ENCODE measurements around the gene NDUFB8. TPM values are rescaled to one million over a fixed set of nuclear protein-coding genes. Genes with fewer than 3 reads are reported as not detected.

The NDUFB8 gene
- total and polyA plus RNA-seq, 2 donors (not counting 1 experiment from before 2014, with no cell fraction given), result 160 to 167 TPM

- Histone ChIP-seq H3K4me1 (ENCODE audit: control insufficient read depth, extremely low read depth, insufficient read depth, low read length) (peaks cover 5% of the 10 kb centered on the region), H3K36me3 (ENCODE audit: control insufficient read depth, insufficient read depth, low read length) (no peaks in the 10 kb centered on the region), H2AFZ (ENCODE audit: low read length) (no peak overlapping the region), H3K4me3 (replicated peaks in 1 of 4; ENCODE audit: control extremely low read depth in 1 of 4, insufficient read depth in 1 of 4, low read depth in 3 of 4, low read length in 4 of 4) (no peak overlapping the region), H3K79me2 (ENCODE audit: control insufficient read depth, insufficient read depth, low read length) (no peaks in the 10 kb centered on the region), H3K27ac (ENCODE audit: insufficient read depth, low read length) (no peak overlapping the region), H3K9me3 (ENCODE audit: control insufficient read depth, insufficient read depth, low read depth, low read length) (no peaks in the 10 kb centered on the region), H3K27me3 (ENCODE audit: control insufficient read depth, insufficient read depth, low read length) (no peaks in the 10 kb centered on the region), H3K4me2 (ENCODE audit: extremely low read depth, insufficient read depth, low read length) (no peak overlapping the region), H4K20me1 (ENCODE audit: control insufficient read depth, extremely low read depth, insufficient read depth, low read length) (no peaks in the 10 kb centered on the region), H3K9ac (ENCODE audit: insufficient read depth, low read length) (no peak overlapping the region)
- no peak for TF ChIP-seq EZH2 (IDR thresholded peaks at IDR 0.05; ENCODE audit: low read length, missing control alignments)
- TF ChIP-seq CTCF (conservative IDR thresholded peaks at IDR 0.05 in 1 of 2, IDR thresholded peaks at IDR 0.05 in 1 of 2; ENCODE audit: low read depth in 1 of 2, low read length in 2 of 2), result no peak
- DNase-seq (ENCODE audit: low read depth in 2 of 2), result no peak
These were observed 12.8 kb downstream of the NDUFB8 start for GRCh38 chr10:100516847-100517246.

GRCh38 chr10:100515612-100516011, 14.1 kb downstream of the NDUFB8 start:
- DNase-seq (ENCODE audit: low read depth in 2 of 2), result no peak
- H3K79me2 ChIP-seq (ENCODE audit: control insufficient read depth, insufficient read depth, low read length), result no peaks in the 10 kb centered on the region
- peaks cover 5% of the 10 kb centered on the region for H3K4me1 ChIP-seq (ENCODE audit: control insufficient read depth, extremely low read depth, insufficient read depth, low read length)
- TF ChIP-seq CTCF (conservative IDR thresholded peaks at IDR 0.05 in 1 of 2, IDR thresholded peaks at IDR 0.05 in 1 of 2; ENCODE audit: low read depth in 1 of 2, low read length in 2 of 2) (no peak), EZH2 (IDR thresholded peaks at IDR 0.05; ENCODE audit: low read length, missing control alignments) (no peak)
- H2AFZ ChIP-seq (ENCODE audit: low read length), result no peak overlapping the region
- H4K20me1 ChIP-seq (ENCODE audit: control insufficient read depth, extremely low read depth, insufficient read depth, low read length), result no peaks in the 10 kb centered on the region
- no peak overlapping the region for H3K4me2 ChIP-seq (ENCODE audit: extremely low read depth, insufficient read depth, low read length)
- H3K27ac ChIP-seq (ENCODE audit: insufficient read depth, low read length), result no peak overlapping the region
- H3K36me3 ChIP-seq (ENCODE audit: control insufficient read depth, insufficient read depth, low read length), result no peaks in the 10 kb centered on the region
- no peak overlapping the region for H3K9ac ChIP-seq (ENCODE audit: insufficient read depth, low read length)
- H3K27me3 ChIP-seq (ENCODE audit: control insufficient read depth, insufficient read depth, low read length), result no peaks in the 10 kb centered on the region
- no peak overlapping the region for H3K4me3 ChIP-seq (replicated peaks in 1 of 4; ENCODE audit: control extremely low read depth in 1 of 4, insufficient read depth in 1 of 4, low read depth in 3 of 4, low read length in 4 of 4)
- H3K9me3 ChIP-seq (ENCODE audit: control insufficient read depth, insufficient read depth, low read depth, low read length), result no peaks in the 10 kb centered on the region

DNA sequence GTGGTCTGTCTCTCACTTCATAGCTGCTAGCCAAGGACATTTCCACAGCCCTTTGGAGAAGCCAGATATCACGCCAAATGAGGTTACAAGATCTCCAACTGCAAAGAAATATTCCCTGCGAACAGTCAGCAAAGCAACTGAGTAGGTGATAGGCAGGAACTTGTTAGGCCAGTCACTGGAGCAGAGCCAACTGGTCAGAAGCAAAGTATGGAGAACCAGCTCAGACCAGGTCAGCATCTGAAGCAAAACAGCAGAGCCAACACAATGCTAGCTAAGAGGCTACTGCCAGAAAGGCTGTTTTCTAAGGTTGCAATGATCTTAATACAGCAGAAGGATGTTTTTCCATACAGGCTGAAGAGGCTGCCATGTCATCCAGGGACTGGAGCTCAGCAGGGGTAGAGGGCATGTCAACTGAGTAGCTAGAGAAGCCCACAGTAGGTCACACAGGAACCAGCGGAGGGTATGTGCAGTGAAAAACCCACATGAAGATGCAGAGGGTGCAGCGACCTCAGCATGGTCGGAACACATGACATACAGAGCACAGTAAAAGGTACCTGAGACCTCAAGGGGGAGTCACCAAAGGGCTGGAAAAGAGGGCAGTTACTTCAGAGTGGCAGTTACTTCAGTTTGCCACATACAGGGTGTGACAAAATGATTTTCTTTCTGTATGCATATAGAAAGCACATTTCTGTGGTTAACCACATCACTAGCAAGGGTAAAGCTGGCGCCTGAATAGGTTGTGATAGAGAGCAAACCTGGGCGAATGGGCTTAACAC, 18.9 kb downstream of the NDUFB8 start:
- TF ChIP-seq CTCF (conservative IDR thresholded peaks at IDR 0.05 in 1 of 2, IDR thresholded peaks at IDR 0.05 in 1 of 2; ENCODE audit: low read depth in 1 of 2, low read length in 2 of 2) (no peak), EZH2 (IDR thresholded peaks at IDR 0.05; ENCODE audit: low read length, missing control alignments) (no peak)

More for the DNA sequence above, 18.9 kb downstream of the NDUFB8 start:
- no peak overlapping the region for H3K4me3 ChIP-seq (replicated peaks in 1 of 4; ENCODE audit: control extremely low read depth in 1 of 4, insufficient read depth in 1 of 4, low read depth in 3 of 4, low read length in 4 of 4)
- no peak overlapping the region for H3K4me2 ChIP-seq (ENCODE audit: extremely low read depth, insufficient read depth, low read length)
- H3K4me1 ChIP-seq (ENCODE audit: control insufficient read depth, extremely low read depth, insufficient read depth, low read length), result no peaks in the 10 kb centered on the region
- no peak for DNase-seq (ENCODE audit: low read depth in 2 of 2)
- H3K79me2 ChIP-seq (ENCODE audit: control insufficient read depth, insufficient read depth, low read length), result no peaks in the 10 kb centered on the region
- no peaks in the 10 kb centered on the region for H3K36me3 ChIP-seq (ENCODE audit: control insufficient read depth, insufficient read depth, low read length)
- H3K27ac ChIP-seq (ENCODE audit: insufficient read depth, low read length), result no peak overlapping the region
- no peak overlapping the region for H3K9ac ChIP-seq (ENCODE audit: insufficient read depth, low read length)
- H3K27me3 ChIP-seq (ENCODE audit: control insufficient read depth, insufficient read depth, low read length), result no peaks in the 10 kb centered on the region
- H2AFZ ChIP-seq (ENCODE audit: low read length), result no peak overlapping the region
- no peaks in the 10 kb centered on the region for H4K20me1 ChIP-seq (ENCODE audit: control insufficient read depth, extremely low read depth, insufficient read depth, low read length)
- no peaks in the 10 kb centered on the region for H3K9me3 ChIP-seq (ENCODE audit: control insufficient read depth, insufficient read depth, low read depth, low read length)

Measured in fibroblast of lung (primary cell).